SH-SY5Y (cell line): Measurements from ENCODE around the gene NTRK2.

Source experiments
- GATA2 ChIP-seq: IDR thresholded peaks from 2 replicates; pipeline ENCODE4 v1.6.1; 2011; ENCODE audit warnings: mild to moderate bottlenecking, low read depth, low read length
- GATA3 ChIP-seq: IDR thresholded peaks from 2 replicates; pipeline ENCODE4 v1.6.1; 2011; ENCODE audit warnings: low read depth, mild to moderate bottlenecking, low read length, moderate library complexity

DNA sequence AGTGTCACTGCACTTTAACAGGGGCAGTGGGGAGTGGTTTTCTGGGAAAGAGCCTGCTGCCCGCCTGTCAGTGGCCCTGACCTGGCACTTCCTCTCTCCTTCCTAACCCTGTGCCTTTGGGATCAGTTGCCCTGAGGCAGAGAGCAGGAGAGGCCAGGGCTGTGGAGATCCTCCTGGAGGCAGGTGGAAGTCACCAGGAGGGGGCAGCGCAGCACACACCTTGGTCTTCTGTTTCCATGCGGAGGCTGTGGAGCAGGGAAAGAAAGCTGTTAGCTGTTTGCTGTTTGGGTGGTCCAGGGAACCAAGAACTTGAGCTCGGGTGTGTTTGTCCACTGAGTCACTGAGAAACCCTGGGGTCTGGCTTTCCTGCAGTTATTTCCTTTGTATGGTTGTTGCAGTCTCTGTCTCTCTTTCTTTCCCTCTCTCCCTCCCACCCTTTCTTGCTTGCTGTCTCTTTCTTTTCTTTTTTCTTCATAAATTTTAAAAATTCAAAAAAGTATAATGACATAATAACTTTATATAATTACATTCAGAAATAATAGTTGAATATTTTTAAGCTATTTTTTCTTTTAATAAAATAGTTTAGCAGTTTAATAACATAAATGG, 28.1 kb downstream of the NTRK2 start:
- TF ChIP-seq GATA2 (no peak), GATA3 (no peak)
